ENCODE data around the gene CLNK. TPM values are rescaled to one million over a fixed set of nuclear protein-coding genes. Genes with fewer than 3 reads are reported as not detected.
"Not testable (repeated sequence)": the region's sequence is repeated elsewhere in the genome, so short reads cannot be mapped to it uniquely, and the experiment has no call there.

Gene CLNK
- total RNA-seq, 1 donor from 2014 or later, result not detected

GRCh38 chr4:10622728-10623127 is 61.8 kb downstream of the CLNK start:
- Histone ChIP-seq H3K27ac (no peak overlapping the region), H3K4me3 (no peak overlapping the region), H3K4me1 (no peaks in the 10 kb centered on the region), H3K36me3 (no peaks in the 10 kb centered on the region), H3K9me3 (no peaks in the 10 kb centered on the region), H3K27me3 (no peaks in the 10 kb centered on the region)
- intact Hi-C loops (cut with DNase I), result no loop called here
- no peak for DNase-seq (ENCODE audit: low spot score in 2 of 2)
- no peak for TF ChIP-seq CTCF (IDR thresholded peaks at IDR 0.05)

- Histone ChIP-seq H3K9me3 (no peaks in the 10 kb centered on the region), H3K36me3 (no peaks in the 10 kb centered on the region), H3K27ac (no peak overlapping the region), H3K4me1 (no peaks in the 10 kb centered on the region), H3K4me3 (no peak overlapping the region), H3K27me3 (no peaks in the 10 kb centered on the region)
- no peak for DNase-seq (ENCODE audit: low spot score in 2 of 2)
- intact Hi-C loops (cut with DNase I), result no loop called here
- no peak for TF ChIP-seq CTCF (IDR thresholded peaks at IDR 0.05)
Observed at GRCh38 chr4:10620935-10621488, 63.6 kb downstream of the CLNK start.

GRCh38 chr4:10619855-10620254 is 64.7 kb downstream of the CLNK start:
- DNase-seq (ENCODE audit: low spot score in 2 of 2), result no peak
- intact Hi-C loops (cut with DNase I), result no loop called here
- no peak overlapping the region for H3K4me3 ChIP-seq
- no peak for TF ChIP-seq CTCF (IDR thresholded peaks at IDR 0.05)
- no peaks in the 10 kb centered on the region for H3K27me3 ChIP-seq
- H3K4me1 ChIP-seq, result no peaks in the 10 kb centered on the region
- H3K27ac ChIP-seq, result no peak overlapping the region
- no peaks in the 10 kb centered on the region for H3K9me3 ChIP-seq
- H3K36me3 ChIP-seq, result no peaks in the 10 kb centered on the region

GRCh38 chr4:10619220-10619619 is 65.3 kb downstream of the CLNK start:
- TF ChIP-seq CTCF (IDR thresholded peaks at IDR 0.05), result no peak
- Histone ChIP-seq H3K27ac (no peak overlapping the region), H3K27me3 (no peaks in the 10 kb centered on the region), H3K9me3 (no peaks in the 10 kb centered on the region), H3K4me3 (no peak overlapping the region), H3K36me3 (no peaks in the 10 kb centered on the region), H3K4me1 (no peaks in the 10 kb centered on the region)
- intact Hi-C loops (cut with DNase I), result no loop called here
- no peak for DNase-seq (ENCODE audit: low spot score in 2 of 2)

GRCh38 chr4:10614926-10615325 is 69.6 kb downstream of the CLNK start:
- H3K9me3 ChIP-seq; intact Hi-C loops (cut with DNase I); H3K27me3 ChIP-seq; H3K27ac ChIP-seq; DNase-seq (ENCODE audit: low spot score in 2 of 2); H3K4me3 ChIP-seq; H3K36me3 ChIP-seq; H3K4me1 ChIP-seq: not testable (repeated sequence)

- no peaks in the 10 kb centered on the region for H3K9me3 ChIP-seq
- H3K27ac ChIP-seq, result no peak overlapping the region
- intact Hi-C loops (cut with DNase I), result no loop called here
- no peak overlapping the region for H3K4me3 ChIP-seq
- H3K36me3 ChIP-seq, result no peaks in the 10 kb centered on the region
- no peak for DNase-seq (ENCODE audit: low spot score in 2 of 2)
- H3K27me3 ChIP-seq, result no peaks in the 10 kb centered on the region
- TF ChIP-seq CTCF (IDR thresholded peaks at IDR 0.05), result no peak
- H3K4me1 ChIP-seq, result no peaks in the 10 kb centered on the region
Observed at GRCh38 chr4:10613926-10614478, 70.6 kb downstream of the CLNK start.
